Left ventricle myocardium inferior (tissue), 1 donor: ENCODE results near the gene MMP14. TPM values are rescaled to one million over a fixed set of nuclear protein-coding genes. Genes with fewer than 3 reads are reported as not detected.

Source experiments
- DNase-seq: peaks from one replicate; pipeline ENCODE4 v3.0.0-alpha.2; 2020
- H3K27ac ChIP-seq: fragments of 200-600 bp; replicated peaks from 2 replicates; pipeline ENCODE4 v1.8.0; 2021
- H3K27me3 ChIP-seq: fragments of 200-600 bp; 2 replicates; pipeline ENCODE4 v1.8.0; 2021; ENCODE audit warnings: low read depth
- H3K36me3 ChIP-seq: fragments of 200-600 bp; 2 replicates; pipeline ENCODE4 v1.8.0; 2021
- H3K4me1 ChIP-seq: fragments of 200-600 bp; 2 replicates; pipeline ENCODE4 v1.8.0; 2021
- H3K4me3 ChIP-seq: fragments of 200-600 bp; 2 replicates; pipeline ENCODE4 v1.8.0; 2021; ENCODE audit warnings: mild to moderate bottlenecking, moderate library complexity
- H3K9me3 ChIP-seq: fragments of 200-600 bp; replicated peaks from 2 replicates; pipeline ENCODE4 v1.8.0; 2021
- CTCF ChIP-seq: fragments of 200-600 bp; IDR thresholded peaks from 2 replicates; pipeline ENCODE4 v1.8.0; 2021; ENCODE audit warnings: antibody characterized with exemption, mild to moderate bottlenecking, borderline replicate concordance
- intact Hi-C: fragments of 100-400 bp; cut with micrococcal nuclease; formaldehyde crosslinking; loops from one replicate; pipeline ENCODE4 v1.11.0; 2022
- total RNA-seq: library from RNA; stranded (reverse); fragmentation: NEBNext Ultra II Directional; extraction: Animal tissue kit (Norgen Biotek cat#: 25700); gene quantifications from one replicate; pipeline ENCODE4 v1.2.1, GENCODE V29; 2021
- donor health status: DM: no; HTN: yes; CAD: no; lungs with severe emphysema.

MMP14 gene
- total RNA-seq, 1 donor from 2014 or later: 22.1 TPM

DNA sequence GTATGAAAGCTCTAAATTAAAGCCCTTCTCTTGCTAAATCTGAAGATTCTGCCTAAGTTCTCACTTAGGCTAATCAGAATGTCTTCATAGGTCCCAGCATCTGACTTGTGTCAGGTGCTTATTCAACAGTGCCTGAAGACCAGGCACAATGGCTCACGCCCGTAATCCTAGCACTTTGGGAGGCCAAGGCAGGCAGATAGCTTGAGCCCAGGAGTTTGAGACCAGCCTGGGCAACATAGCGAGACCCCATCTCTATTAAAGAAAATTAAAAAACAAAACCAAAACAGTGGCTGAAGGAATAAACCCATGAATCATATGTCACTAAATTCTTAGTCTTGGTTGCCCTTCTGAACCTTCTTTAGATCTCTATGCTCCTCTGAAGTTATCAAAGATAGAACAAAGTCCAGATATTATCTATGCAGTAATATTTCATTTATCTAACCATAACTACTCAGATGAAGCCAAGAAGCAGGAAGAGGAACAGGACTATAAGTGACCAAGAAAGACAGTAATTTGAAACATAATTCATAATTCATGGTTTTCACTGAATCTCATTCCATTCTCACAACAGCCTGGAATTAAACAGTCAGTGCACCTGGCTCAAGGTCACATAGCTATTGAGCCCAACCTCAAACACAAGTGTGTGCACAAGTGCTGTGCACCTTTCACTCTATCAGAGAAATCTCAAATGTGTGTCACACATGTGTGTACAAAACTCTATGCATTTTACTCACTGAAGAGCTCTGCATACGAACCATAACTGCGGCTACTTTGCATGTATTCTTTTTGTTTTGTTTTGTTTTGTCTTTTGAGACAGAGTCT lies 27.8 kb upstream of the MMP14 start:
- no peak overlapping the region for H3K27ac ChIP-seq
- no peak for TF ChIP-seq CTCF
- H3K27me3 ChIP-seq: no peaks in the 10 kb centered on the region
- H3K4me1 ChIP-seq: no peaks in the 10 kb centered on the region
- DNase-seq: no peak
- no peaks in the 10 kb centered on the region for H3K36me3 ChIP-seq
- H3K9me3 ChIP-seq: no peaks in the 10 kb centered on the region
- H3K4me3 ChIP-seq: no peak overlapping the region
- intact Hi-C loops: no loop called here

DNA sequence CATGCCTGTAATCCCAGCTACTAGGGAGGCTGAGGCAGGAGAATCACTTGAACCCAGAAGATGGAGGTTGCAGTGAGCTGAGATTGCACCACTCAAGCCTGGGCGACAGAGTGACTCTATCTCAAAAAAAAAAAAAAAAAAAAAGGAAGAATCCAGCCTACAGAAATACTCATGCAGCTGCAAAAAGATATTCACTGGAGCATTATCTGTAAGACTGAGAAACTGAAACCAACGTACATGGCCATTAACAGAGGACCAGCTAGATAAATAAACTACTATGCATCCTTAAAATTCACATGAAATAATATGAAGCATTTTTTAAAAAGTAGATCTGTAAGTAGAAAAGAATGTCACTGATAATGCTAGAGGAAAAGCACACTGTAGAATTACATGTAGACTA lies 24.7 kb upstream of the MMP14 start:
- no peak for DNase-seq
- H3K4me3 ChIP-seq: no peak overlapping the region
- H3K4me1 ChIP-seq: peaks cover 6% of the 10 kb centered on the region
- H3K9me3 ChIP-seq: no peaks in the 10 kb centered on the region
- H3K27ac ChIP-seq: no peak overlapping the region
- H3K36me3 ChIP-seq: no peaks in the 10 kb centered on the region
- TF ChIP-seq CTCF: no peak
- intact Hi-C loops: no loop called here
- no peaks in the 10 kb centered on the region for H3K27me3 ChIP-seq

DNA sequence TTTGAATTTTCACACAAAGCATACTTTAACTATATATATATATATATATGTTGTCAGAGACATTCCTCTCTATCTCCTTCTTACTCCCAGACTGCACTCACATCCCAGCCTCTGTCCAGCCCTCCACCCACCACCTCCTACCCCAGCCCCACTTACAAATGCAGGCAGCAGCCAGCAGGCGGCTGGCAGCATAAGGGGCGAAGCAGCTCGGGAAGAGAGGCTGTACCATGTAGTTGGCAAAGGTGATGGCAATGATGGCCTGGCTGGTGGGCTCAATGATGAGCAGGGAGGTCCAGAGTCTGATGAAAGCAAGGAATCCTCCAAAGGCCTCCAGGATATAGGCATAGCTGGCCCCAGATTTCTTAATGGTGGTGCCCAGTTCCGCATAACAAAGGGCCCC lies 23.6 kb upstream of the MMP14 start:
- H3K27ac ChIP-seq: no peak overlapping the region
- no peak for TF ChIP-seq CTCF
- no peak overlapping the region for H3K4me3 ChIP-seq
- DNase-seq: no peak
- H3K4me1 ChIP-seq: peaks cover 6% of the 10 kb centered on the region
- no peaks in the 10 kb centered on the region for H3K27me3 ChIP-seq
- intact Hi-C loops: no loop called here
- no peaks in the 10 kb centered on the region for H3K36me3 ChIP-seq
- H3K9me3 ChIP-seq: no peaks in the 10 kb centered on the region

- peaks cover 9% of the 10 kb centered on the region for H3K4me1 ChIP-seq
- no peak overlapping the region for H3K4me3 ChIP-seq
- TF ChIP-seq CTCF: no peak
- no peaks in the 10 kb centered on the region for H3K27me3 ChIP-seq
- no peaks in the 10 kb centered on the region for H3K36me3 ChIP-seq
- no peak for DNase-seq
- no peaks in the 10 kb centered on the region for H3K9me3 ChIP-seq
- intact Hi-C loops: no loop called here
- H3K27ac ChIP-seq: no peak overlapping the region
Observed at GRCh38 chr14:22813145-22813544, 23.2 kb upstream of the MMP14 start.

DNA sequence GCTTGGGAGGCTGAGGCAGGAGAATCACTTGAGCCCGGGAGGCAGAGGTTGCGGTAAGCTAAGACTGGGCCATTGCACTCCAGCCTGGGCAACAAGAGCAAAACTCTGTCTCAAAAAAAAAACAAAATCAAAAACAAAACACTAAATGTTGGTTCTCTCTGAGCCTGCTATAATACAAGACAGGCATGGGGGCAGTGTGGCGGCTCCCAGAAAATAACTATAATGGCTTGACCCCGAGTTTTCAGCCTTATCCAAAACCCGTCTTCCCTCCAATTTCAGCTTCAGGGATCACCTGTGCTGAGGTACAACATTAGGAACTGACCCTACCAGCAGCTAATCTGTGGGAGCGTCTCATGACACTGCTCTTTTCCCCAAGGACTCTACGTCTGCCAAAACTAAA lies 22.0 kb upstream of the MMP14 start:
- Histone ChIP-seq H3K4me3 (peak overlapping the region; percentile 37), H3K27ac (no peak overlapping the region), H3K4me1 (peaks cover 16% of the 10 kb centered on the region), H3K27me3 (no peaks in the 10 kb centered on the region), H3K36me3 (no peaks in the 10 kb centered on the region), H3K9me3 (no peaks in the 10 kb centered on the region)
- TF ChIP-seq CTCF: no peak
- intact Hi-C loops: no loop called here
- no peak for DNase-seq
